Epithelial cell of esophagus (primary cell): ENCODE measurements around the gene MED1.

Source experiments
- DNase-seq: peaks from one replicate; pipeline ENCODE4 v3.0.0; 2010; ENCODE audit warnings: low read depth
- H3K4me3 ChIP-seq: 2 replicates; pipeline ENCODE4 v1.5.1; 2011; ENCODE audit warnings: mild to moderate bottlenecking, low read length, control low read depth
- CTCF ChIP-seq: IDR thresholded peaks from 2 replicates; pipeline ENCODE4 v1.5.1; 2011; ENCODE audit warnings: low read depth, mild to moderate bottlenecking, low read length, control low read depth, inconsistent platforms; ENCODE audit not compliant: insufficient read depth; ENCODE audit errors: missing control alignments

MED1 gene

GRCh38 chr17:39408360-39408759, 42.7 kb downstream of the MED1 start:
- no peak for TF ChIP-seq CTCF
- no peak for DNase-seq
- H3K4me3 ChIP-seq: no peak overlapping the region

GRCh38 chr17:39406951-39407350, 44.1 kb downstream of the MED1 start:
- H3K4me3 ChIP-seq: no peak overlapping the region
- no peak for TF ChIP-seq CTCF
- DNase-seq: no peak

GRCh38 chr17:39405436-39405835, 45.6 kb downstream of the MED1 start:
- no peak for TF ChIP-seq CTCF
- peak; percentile 9 for DNase-seq
- H3K4me3 ChIP-seq: no peak overlapping the region

- H3K4me3 ChIP-seq: no peak overlapping the region
- peak; percentile 21 for TF ChIP-seq CTCF
- peak; percentile 89 for DNase-seq
Measured at GRCh38 chr17:39404542-39405378, 46.3 kb downstream of the MED1 start.

GRCh38 chr17:39402890-39403605, 48.0 kb downstream of the MED1 start:
- no peak overlapping the region for H3K4me3 ChIP-seq
- DNase-seq: no peak
- TF ChIP-seq CTCF: no peak

- peak; percentile 97 for DNase-seq
- H3K4me3 ChIP-seq: peak overlapping the region; percentile 72
- no peak for TF ChIP-seq CTCF
Measured at GRCh38 chr17:39402244-39402889, 48.7 kb downstream of the MED1 start.
